Lung (tissue), 12 donors: ENCODE data around the gene CST9. TPM values are rescaled to one million over a fixed set of nuclear protein-coding genes. Genes with fewer than 3 reads are reported as not detected.

ENCODE experiments used
- ATAC-seq: fragments of 200-7000 bp; cut with Tn5 transposase; one replicate; pipeline ENCODE4 v1.9.1; 2020; ENCODE audit warnings: moderate number of reproducible peaks; ENCODE audit not compliant: insufficient read depth, low FRiP score
- DNase-seq, 3 donors: peaks; one replicate each; pipeline ENCODE4 v3.0.0-alpha.2; 2013 to 2017
- H3K27ac ChIP-seq, 2 donors: one replicate each; pipeline ENCODE4 v1.5.1; 2013; ENCODE audit warnings: mild to moderate bottlenecking in 2 of 2, moderate library complexity in 2 of 2, control low read depth in 1 of 2, inconsistent platforms in 1 of 2, low read depth in 1 of 2, low read length in 1 of 2
- H3K27me3 ChIP-seq, 3 donors: one replicate each; pipeline ENCODE4 v1.5.1; 2013; ENCODE audit warnings: low read length in 2 of 3; ENCODE audit not compliant: control insufficient read depth in 3 of 3, insufficient read depth in 3 of 3
- H3K36me3 ChIP-seq, 4 donors: one replicate each; pipeline ENCODE4 v1.5.1; 2013; ENCODE audit warnings: low read length in 4 of 4, mild to moderate bottlenecking in 1 of 4, moderate library complexity in 1 of 4; ENCODE audit not compliant: control insufficient read depth in 4 of 4, insufficient read depth in 4 of 4
- H3K4me1 ChIP-seq, 5 donors: one replicate each; pipeline ENCODE4 v1.5.1; 2013; ENCODE audit warnings: low read length in 5 of 5, mild to moderate bottlenecking in 2 of 5, moderate library complexity in 1 of 5; ENCODE audit not compliant: control insufficient read depth in 5 of 5, insufficient read depth in 5 of 5
- H3K4me3 ChIP-seq: one replicate; pipeline ENCODE4 v1.5.1; 2013; ENCODE audit warnings: mild to moderate bottlenecking, control low read depth, moderate library complexity
- H3K9ac ChIP-seq, 2 donors: one replicate each; pipeline ENCODE4 v1.5.1; 2013; ENCODE audit warnings: low read length in 2 of 2, control low read depth in 1 of 2; ENCODE audit not compliant: insufficient read depth in 1 of 2
- H3K9me3 ChIP-seq, 4 donors: one replicate each; pipeline ENCODE4 v1.5.1; 2013; ENCODE audit warnings: low read length in 3 of 4, mild to moderate bottlenecking in 1 of 4, moderate library complexity in 1 of 4; ENCODE audit not compliant: control insufficient read depth in 4 of 4, insufficient read depth in 3 of 4
- WGBS, 2 donors: extraction: QIAGEN DNeasy Blood & Tissue Kit; methylation state at CpG; one replicate each; pipeline ENCODE4 v1.1.7; 2013; 5-methylcytosine and 5-hydroxymethylcytosine counted together
- polyA plus RNA-seq, 2 donors: library from polyadenylated mRNA; stranded (reverse); fragments of 200-250 nt; gene quantifications; one replicate each; pipeline ENCODE4 v1.2.1, GENCODE V29; 2013
- total RNA-seq, 2 donors: library from RNA; depleted of rRNA in 1 of 2; stranded (reverse); fragments of >200 nt in 1 of 2; gene quantifications; one replicate each; pipeline ENCODE4 v1.2.1, GENCODE V29; 2014 to 2021
- TF ChIP-seq, protein P1 (sequence below): IDR thresholded peaks from 2 replicates; pipeline ENCODE4 v1.5.1; 2012; ENCODE audit warnings: mild to moderate bottlenecking; ENCODE audit errors: control extremely low read depth, extremely low read depth
- donor health status: control.
- donor health status: control.
- donor health status: Bipolar disorder and iron deficiency.
- donor health status: healthy.
- donor health status: DM: yes; HTN: yes; CAD: no.

CST9 gene
- total and polyA plus RNA-seq, 4 donors, result not detected

- H3K27ac ChIP-seq, result no peak overlapping the region
- no peaks in the 10 kb centered on the region for H3K27me3 ChIP-seq
- H3K4me1 ChIP-seq, result no peaks in the 10 kb centered on the region
- ATAC-seq, result no peak
- no peak overlapping the region for H3K4me3 ChIP-seq
- TF ChIP-seq, protein P1, sequence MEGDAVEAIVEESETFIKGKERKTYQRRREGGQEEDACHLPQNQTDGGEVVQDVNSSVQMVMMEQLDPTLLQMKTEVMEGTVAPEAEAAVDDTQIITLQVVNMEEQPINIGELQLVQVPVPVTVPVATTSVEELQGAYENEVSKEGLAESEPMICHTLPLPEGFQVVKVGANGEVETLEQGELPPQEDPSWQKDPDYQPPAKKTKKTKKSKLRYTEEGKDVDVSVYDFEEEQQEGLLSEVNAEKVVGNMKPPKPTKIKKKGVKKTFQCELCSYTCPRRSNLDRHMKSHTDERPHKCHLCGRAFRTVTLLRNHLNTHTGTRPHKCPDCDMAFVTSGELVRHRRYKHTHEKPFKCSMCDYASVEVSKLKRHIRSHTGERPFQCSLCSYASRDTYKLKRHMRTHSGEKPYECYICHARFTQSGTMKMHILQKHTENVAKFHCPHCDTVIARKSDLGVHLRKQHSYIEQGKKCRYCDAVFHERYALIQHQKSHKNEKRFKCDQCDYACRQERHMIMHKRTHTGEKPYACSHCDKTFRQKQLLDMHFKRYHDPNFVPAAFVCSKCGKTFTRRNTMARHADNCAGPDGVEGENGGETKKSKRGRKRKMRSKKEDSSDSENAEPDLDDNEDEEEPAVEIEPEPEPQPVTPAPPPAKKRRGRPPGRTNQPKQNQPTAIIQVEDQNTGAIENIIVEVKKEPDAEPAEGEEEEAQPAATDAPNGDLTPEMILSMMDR, result no peak
- no peaks in the 10 kb centered on the region for H3K9me3 ChIP-seq
- no peak overlapping the region for H3K9ac ChIP-seq
- 88 to 94% methylated on average over 5 of the region's 5 CpGs for WGBS, 2 donors
- no peaks in the 10 kb centered on the region for H3K36me3 ChIP-seq
- DNase-seq, result no peak
Measured at GRCh38 chr20:23614163-23614562, 8.4 kb upstream of the CST9 start.

GRCh38 chr20:23613676-23614075 lies 8.0 kb upstream of the CST9 start:
- ATAC-seq (no peak), DNase-seq (peak in 1 of 3 donors; percentile 32)
- H3K9me3 ChIP-seq, result no peaks in the 10 kb centered on the region
- H3K27me3 ChIP-seq, result no peaks in the 10 kb centered on the region
- no peak overlapping the region for H3K27ac ChIP-seq
- no peak overlapping the region for H3K4me3 ChIP-seq
- TF ChIP-seq, protein P1, result no peak
- no peaks in the 10 kb centered on the region for H3K4me1 ChIP-seq
- no peaks in the 10 kb centered on the region for H3K36me3 ChIP-seq
- no peak overlapping the region for H3K9ac ChIP-seq

- H3K27me3 ChIP-seq, result no peaks in the 10 kb centered on the region
- ATAC-seq, result no peak
- no peak overlapping the region for H3K4me3 ChIP-seq
- no peak for DNase-seq
- no peaks in the 10 kb centered on the region for H3K9me3 ChIP-seq
- WGBS, 2 donors, result 73 to 79% methylated on average over 2 of the region's 2 CpGs
- TF ChIP-seq, protein P1, result no peak
- no peaks in the 10 kb centered on the region for H3K36me3 ChIP-seq
- H3K9ac ChIP-seq, result no peak overlapping the region
- no peaks in the 10 kb centered on the region for H3K4me1 ChIP-seq
- no peak overlapping the region for H3K27ac ChIP-seq
Measured at GRCh38 chr20:23612396-23612795, 6.7 kb upstream of the CST9 start.

DNA sequence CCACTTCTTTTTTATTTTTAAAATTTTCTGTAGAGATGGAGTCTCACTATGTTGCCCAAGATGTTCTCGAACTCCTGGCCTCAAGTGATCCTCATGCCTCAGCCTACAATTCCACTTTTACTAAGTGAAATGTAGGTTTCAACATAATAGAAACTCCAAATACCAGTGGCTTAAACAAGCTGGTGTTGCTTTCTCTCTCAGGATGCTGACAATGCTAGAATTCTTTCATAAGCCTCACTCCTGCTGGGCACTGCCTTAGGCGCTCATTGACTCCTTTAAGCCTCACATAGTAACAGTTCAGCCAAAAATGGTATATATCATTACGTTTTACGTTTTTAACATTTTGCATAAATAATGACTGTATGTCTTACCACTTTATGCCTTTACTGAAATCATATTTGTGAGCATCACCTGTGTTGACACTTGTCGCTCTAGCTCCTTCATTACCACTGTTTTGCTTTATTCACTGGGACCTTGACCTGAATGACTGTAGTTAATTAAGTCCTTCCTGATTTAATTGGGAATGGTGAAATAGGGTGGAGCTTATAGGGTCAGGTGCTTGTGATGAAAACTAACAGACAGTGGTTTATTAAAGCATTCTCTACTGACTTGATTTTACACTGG lies 3.9 kb upstream of the CST9 start:
- Histone ChIP-seq H3K9me3 (no peaks in the 10 kb centered on the region), H3K4me1 (no peaks in the 10 kb centered on the region), H3K4me3 (no peak overlapping the region), H3K27me3 (no peaks in the 10 kb centered on the region), H3K9ac (no peak overlapping the region), H3K36me3 (no peaks in the 10 kb centered on the region), H3K27ac (no peak overlapping the region)
- WGBS, 2 donors, result 92 to 96% methylated on average over 5 of the region's 5 CpGs
- TF ChIP-seq, protein P1, result no peak
- DNase-seq (no peak), ATAC-seq (no peak)
